Measurements from ENCODE around the gene TNFRSF4.

DNA sequence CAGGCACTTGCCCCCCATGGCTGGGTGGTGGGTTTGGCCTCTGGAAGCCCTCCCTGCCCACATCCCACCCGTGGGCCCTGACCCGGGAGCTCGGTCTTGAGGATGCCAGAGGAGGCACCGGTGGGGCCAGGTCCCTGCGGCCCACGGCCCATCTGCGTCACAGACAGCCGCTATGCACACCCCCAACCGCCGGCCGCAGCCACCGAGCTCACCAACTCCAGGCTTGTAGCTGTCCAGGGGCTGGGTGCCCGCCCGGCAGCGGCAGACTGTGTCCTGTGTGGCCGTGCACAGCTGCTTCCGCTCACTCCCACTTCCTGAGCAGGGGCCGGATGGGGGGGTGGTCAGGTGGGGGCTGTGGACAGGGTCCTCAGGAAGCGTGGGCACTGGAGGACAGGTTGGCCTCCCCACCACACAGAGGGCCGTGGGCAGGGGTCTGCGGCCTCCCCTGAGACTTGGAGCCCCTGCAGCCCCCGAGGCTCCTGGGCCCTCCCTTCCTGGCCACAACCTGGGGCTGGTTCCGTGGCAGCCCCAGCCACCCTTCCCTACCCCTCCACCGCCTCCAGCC lies 1.1 kb downstream of the TNFRSF4 start:
- TF ChIP-seq LEF1 (IDR thresholded peaks at IDR 0.05; ENCODE audit: borderline replicate concordance) = no peak
- no peak for TF ChIP-seq BHLHE40 (IDR thresholded peaks at IDR 0.05; ENCODE audit: borderline replicate concordance)
- no peak for TF ChIP-seq SUZ12 (IDR thresholded peaks at IDR 0.05)
- no peak for TF ChIP-seq HDGF (IDR thresholded peaks at IDR 0.05; ENCODE audit: borderline replicate concordance)
- TF ChIP-seq FOXM1 (IDR thresholded peaks at IDR 0.05; ENCODE audit: borderline replicate concordance) = no peak
- no peak for TF ChIP-seq FOXA1 (IDR thresholded peaks at IDR 0.05)
- TF ChIP-seq NFRKB (IDR thresholded peaks at IDR 0.05) = no peak
- TF ChIP-seq SP1 (IDR thresholded peaks at IDR 0.05) = no peak
- TF ChIP-seq ELF4 (IDR thresholded peaks at IDR 0.05) = no peak
